Activated naive CD8-positive, alpha-beta T cell treated with anti-CD3 and anti-CD28 coated beads, Interleukin-2, amount 10 ng/mL, durations not matched to agents 7 days and 5 days (primary cell): ENCODE results near the gene RIC3. TPM values are rescaled to one million over a fixed set of nuclear protein-coding genes. Genes with fewer than 3 reads are reported as not detected.
A peak's percentile ranks its signal among the peaks of the same experiment; 100 is the strongest.

Experiments
- ATAC-seq: fragments of 150-1000 bp; cut with Tn5 transposase; one replicate; pipeline ENCODE4 v1.10.0; 2021; ENCODE audit warnings: low read depth, moderate library complexity
- POLR2A ChIA-PET: fragments of 350-600 bp; sonication (Branson Sonifier 250); formaldehyde crosslinking; loops from one replicate; lab custom pipeline; 2021; ENCODE audit warnings: antibody characterized with exemption; lab: Charles Lee
- DNase-seq: peaks from one replicate; pipeline ENCODE4 v3.0.0; 2021
- H3K27ac Mint-ChIP-seq: one replicate; pipeline ENCODE4 v1.8.0; 2022; ENCODE audit warnings: mild to moderate bottlenecking, mixed read lengths
- H3K27me3 Mint-ChIP-seq: one replicate; pipeline ENCODE4 v1.8.0; 2022; ENCODE audit warnings: mild to moderate bottlenecking, moderate library complexity, mixed read lengths
- H3K36me3 Mint-ChIP-seq: one replicate; pipeline ENCODE4 v1.8.0; 2021; ENCODE audit warnings: mild to moderate bottlenecking, mixed read lengths
- H3K4me1 Mint-ChIP-seq: one replicate; pipeline ENCODE4 v1.8.0; 2021; ENCODE audit warnings: mixed read lengths
- H3K4me3 Mint-ChIP-seq: one replicate; pipeline ENCODE4 v1.8.0; 2022; ENCODE audit warnings: mild to moderate bottlenecking, moderate library complexity, mixed read lengths
- H3K9me3 Mint-ChIP-seq: one replicate; pipeline ENCODE4 v1.8.0; 2021; ENCODE audit warnings: mixed read lengths
- total RNA-seq, 2 experiments: library from RNA; stranded (reverse); gene quantifications; one replicate each; pipeline ENCODE4 v1.2.3, GENCODE V29; 2021

RIC3 gene
- total RNA-seq, 2 experiments from 2014 or later, result 18.6 to 18.7 TPM

GRCh38 chr11:8106679-8107078 is 62.1 kb downstream of the RIC3 start:
- Mint-ChIP-seq H3K27ac (no peak overlapping the region), H3K36me3 (no peaks in the 10 kb centered on the region), H3K4me1 (no peaks in the 10 kb centered on the region), H3K27me3 (no peaks in the 10 kb centered on the region), H3K4me3 (no peak overlapping the region), H3K9me3 (no peaks in the 10 kb centered on the region)
- ATAC-seq (no peak), DNase-seq (no peak)
- POLR2A ChIA-PET, result no interaction called here

DNA sequence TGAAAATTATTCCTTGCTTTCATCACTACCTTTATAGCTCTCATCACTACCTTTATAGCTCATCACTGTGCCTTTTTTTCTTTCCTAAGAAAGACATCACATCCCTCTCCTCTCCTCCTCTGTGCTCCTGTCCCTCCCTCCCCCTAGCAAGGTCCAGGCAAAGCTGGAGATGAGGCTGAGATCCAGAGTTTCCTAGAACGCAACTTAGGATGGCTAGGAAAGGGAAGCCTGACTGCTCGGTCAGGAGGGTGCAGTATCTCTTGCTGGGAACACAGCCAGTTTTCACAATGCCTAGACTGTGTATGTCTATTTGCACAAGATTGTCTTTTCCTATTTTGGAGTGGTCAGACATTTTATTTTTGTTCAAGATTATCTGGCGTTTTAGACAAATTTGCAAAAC is 63.2 kb downstream of the RIC3 start:
- H3K9me3 Mint-ChIP-seq, result no peaks in the 10 kb centered on the region
- no peaks in the 10 kb centered on the region for H3K27me3 Mint-ChIP-seq
- H3K4me3 Mint-ChIP-seq, result no peak overlapping the region
- H3K4me1 Mint-ChIP-seq, result no peaks in the 10 kb centered on the region
- H3K36me3 Mint-ChIP-seq, result no peaks in the 10 kb centered on the region
- no peak for ATAC-seq
- DNase-seq, result no peak
- POLR2A ChIA-PET, result no interaction called here
- no peak overlapping the region for H3K27ac Mint-ChIP-seq

GRCh38 chr11:8105133-8105532 is 63.7 kb downstream of the RIC3 start:
- ATAC-seq (no peak), DNase-seq (no peak)
- no peaks in the 10 kb centered on the region for H3K9me3 Mint-ChIP-seq
- no peaks in the 10 kb centered on the region for H3K27me3 Mint-ChIP-seq
- no peak overlapping the region for H3K27ac Mint-ChIP-seq
- H3K36me3 Mint-ChIP-seq, result no peaks in the 10 kb centered on the region
- no peak overlapping the region for H3K4me3 Mint-ChIP-seq
- POLR2A ChIA-PET, result no interaction called here
- no peaks in the 10 kb centered on the region for H3K4me1 Mint-ChIP-seq

- no peak overlapping the region for H3K27ac Mint-ChIP-seq
- no peaks in the 10 kb centered on the region for H3K9me3 Mint-ChIP-seq
- H3K4me3 Mint-ChIP-seq, result no peak overlapping the region
- H3K36me3 Mint-ChIP-seq, result no peaks in the 10 kb centered on the region
- H3K27me3 Mint-ChIP-seq, result no peaks in the 10 kb centered on the region
- no peak for DNase-seq
- H3K4me1 Mint-ChIP-seq, result no peaks in the 10 kb centered on the region
- POLR2A ChIA-PET, result no interaction called here
- no peak for ATAC-seq
Observed at GRCh38 chr11:8103909-8104308, 64.9 kb downstream of the RIC3 start.

DNA sequence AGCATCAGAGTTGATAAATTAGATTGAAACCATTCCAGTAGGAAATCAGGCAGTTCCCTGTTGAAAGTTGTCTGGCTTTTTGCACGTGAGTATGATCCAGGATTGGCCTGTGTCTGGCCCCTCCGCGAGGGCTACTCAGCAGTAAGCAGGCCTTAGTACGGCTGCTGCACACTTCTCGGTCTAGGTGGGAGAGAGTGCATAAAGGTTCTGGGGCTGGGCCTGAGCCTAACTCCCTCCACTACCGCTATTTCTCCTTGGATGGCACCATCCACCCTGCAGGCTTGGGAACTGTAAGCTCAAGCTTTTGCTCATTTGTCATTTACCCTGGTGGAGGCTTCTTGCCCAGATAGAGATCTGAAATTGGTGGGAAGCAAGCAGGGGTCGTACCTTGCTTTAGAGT is 65.9 kb downstream of the RIC3 start:
- Mint-ChIP-seq H3K4me1 (no peaks in the 10 kb centered on the region), H3K27me3 (no peaks in the 10 kb centered on the region), H3K36me3 (no peaks in the 10 kb centered on the region), H3K4me3 (no peak overlapping the region), H3K9me3 (no peaks in the 10 kb centered on the region), H3K27ac (no peak overlapping the region)
- DNase-seq (no peak), ATAC-seq (no peak)
- POLR2A ChIA-PET, result no interaction called here

GRCh38 chr11:8102296-8102915 is 66.4 kb downstream of the RIC3 start:
- ATAC-seq, result no peak

GRCh38 chr11:8101421-8101820 is 67.4 kb downstream of the RIC3 start:
- POLR2A ChIA-PET, result no interaction called here
- H3K27ac Mint-ChIP-seq, result no peak overlapping the region

More at GRCh38 chr11:8102296-8102915, 66.4 kb downstream of the RIC3 start:
- Mint-ChIP-seq H3K27ac (no peak overlapping the region), H3K4me1 (no peaks in the 10 kb centered on the region), H3K4me3 (no peak overlapping the region), H3K27me3 (no peaks in the 10 kb centered on the region), H3K36me3 (no peaks in the 10 kb centered on the region), H3K9me3 (no peaks in the 10 kb centered on the region)
- DNase-seq, result no peak
- POLR2A ChIA-PET, result no interaction called here

DNA sequence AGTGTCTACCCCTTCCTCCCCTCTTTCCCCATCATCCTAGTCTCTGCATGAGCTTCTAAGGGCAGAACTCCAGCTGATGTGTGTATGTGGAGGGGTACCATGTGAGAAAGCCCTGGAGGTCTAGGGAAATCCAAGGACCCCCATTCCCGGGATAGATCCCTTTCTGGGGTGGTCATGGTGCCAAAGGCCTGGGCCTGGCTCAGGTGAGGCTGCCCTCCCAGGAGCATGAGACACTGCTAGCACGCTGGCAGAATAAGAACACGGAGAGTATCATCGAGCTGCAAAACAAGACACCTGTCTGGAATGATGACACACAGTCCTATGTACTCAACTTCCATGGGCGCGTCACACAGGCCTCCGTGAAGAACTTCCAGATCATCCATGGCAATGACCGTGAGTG is 68.2 kb downstream of the RIC3 start:
- POLR2A ChIA-PET, result no interaction called here
- no peaks in the 10 kb centered on the region for H3K36me3 Mint-ChIP-seq

More at GRCh38 chr11:8101421-8101820, 67.4 kb downstream of the RIC3 start:
- H3K4me3 Mint-ChIP-seq, result no peak overlapping the region
- ATAC-seq (no peak), DNase-seq (no peak)
- H3K27me3 Mint-ChIP-seq, result no peaks in the 10 kb centered on the region
- no peaks in the 10 kb centered on the region for H3K9me3 Mint-ChIP-seq
- H3K36me3 Mint-ChIP-seq, result no peaks in the 10 kb centered on the region
- H3K4me1 Mint-ChIP-seq, result no peaks in the 10 kb centered on the region

DNA sequence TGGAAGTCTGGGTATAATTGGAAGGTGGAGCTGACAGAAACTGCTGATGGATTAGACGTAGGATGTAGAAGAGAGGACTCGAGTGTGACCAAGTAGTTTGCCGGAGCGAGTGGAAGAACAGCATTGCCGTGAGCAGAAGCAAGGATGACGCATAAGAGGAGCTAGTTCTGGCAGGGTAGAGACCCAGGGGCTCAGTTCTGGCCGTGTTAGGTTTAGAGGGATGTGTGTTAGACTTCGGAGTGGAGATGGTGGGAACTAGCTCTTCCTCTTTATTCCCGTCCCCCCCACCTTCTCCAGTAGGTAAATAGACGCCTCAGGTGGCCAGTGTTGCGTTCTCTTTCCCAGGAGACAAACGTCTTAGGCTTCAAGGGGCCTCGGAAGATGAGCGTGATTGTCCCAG is 68.7 kb downstream of the RIC3 start:
- POLR2A ChIA-PET, result interaction anchor here (1.2 kb wide), 1 partner anchor 67 kb away, joined by 3 read pairs; no protein-coding TSS in a partner anchor
- Mint-ChIP-seq H3K9me3 (no peaks in the 10 kb centered on the region), H3K4me3 (no peak overlapping the region), H3K27me3 (no peaks in the 10 kb centered on the region), H3K27ac (no peak overlapping the region), H3K4me1 (no peaks in the 10 kb centered on the region), H3K36me3 (no peaks in the 10 kb centered on the region)
- ATAC-seq (no peak), DNase-seq (no peak)

More for the DNA sequence above, 68.2 kb downstream of the RIC3 start:
- no peaks in the 10 kb centered on the region for H3K27me3 Mint-ChIP-seq
- H3K9me3 Mint-ChIP-seq, result no peaks in the 10 kb centered on the region
- no peak for DNase-seq
- H3K4me3 Mint-ChIP-seq, result no peak overlapping the region
- H3K27ac Mint-ChIP-seq, result no peak overlapping the region
- no peaks in the 10 kb centered on the region for H3K4me1 Mint-ChIP-seq
- ATAC-seq, result no peak

DNA sequence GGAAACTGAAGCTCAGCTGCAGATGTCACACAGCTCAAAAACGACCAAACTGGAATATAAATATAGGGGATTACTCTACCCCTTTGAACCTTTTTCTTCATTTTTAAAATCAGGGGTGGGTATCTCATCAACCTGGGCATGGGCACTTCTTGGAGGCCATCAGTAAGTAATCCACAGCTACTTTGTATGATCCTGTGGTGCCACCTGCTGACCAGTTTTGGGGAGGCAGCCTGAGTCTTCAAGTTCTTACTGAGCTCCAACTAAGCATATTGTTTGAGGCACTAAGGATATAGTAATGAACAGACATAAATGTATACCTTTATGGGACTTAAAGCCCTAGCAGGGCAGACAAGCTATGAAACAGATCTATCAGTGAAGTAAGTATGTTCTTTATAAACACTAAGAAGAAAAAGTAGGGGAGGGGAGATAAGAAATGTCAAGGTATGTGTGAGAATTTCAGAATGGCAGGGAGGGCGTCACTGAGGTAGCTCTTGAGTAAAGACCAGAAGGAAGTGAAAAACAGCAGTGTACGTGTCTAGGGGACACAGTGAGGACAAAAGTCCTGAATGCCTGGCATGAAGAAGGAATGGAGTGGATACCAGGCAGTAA is 69.4 kb downstream of the RIC3 start:
- no peak overlapping the region for H3K27ac Mint-ChIP-seq
- ATAC-seq (peak; percentile 70), DNase-seq (peak; percentile 73)
- H3K27me3 Mint-ChIP-seq, result no peaks in the 10 kb centered on the region
- no peaks in the 10 kb centered on the region for H3K4me1 Mint-ChIP-seq
- H3K4me3 Mint-ChIP-seq, result no peak overlapping the region
- POLR2A ChIA-PET, result interaction anchor here (1.2 kb wide), 1 partner anchor 66 kb away, joined by 3 read pairs; no protein-coding TSS in a partner anchor
- H3K36me3 Mint-ChIP-seq, result no peaks in the 10 kb centered on the region
- H3K9me3 Mint-ChIP-seq, result no peaks in the 10 kb centered on the region

- ATAC-seq, result no peak
- no peaks in the 10 kb centered on the region for H3K4me1 Mint-ChIP-seq
- H3K27me3 Mint-ChIP-seq, result no peaks in the 10 kb centered on the region
- no peak for DNase-seq
- no peak overlapping the region for H3K4me3 Mint-ChIP-seq
- no peaks in the 10 kb centered on the region for H3K9me3 Mint-ChIP-seq
- H3K36me3 Mint-ChIP-seq, result no peaks in the 10 kb centered on the region
- POLR2A ChIA-PET, result interaction anchor here (1.2 kb wide), 1 partner anchor 66 kb away, joined by 3 read pairs; no protein-coding TSS in a partner anchor
- no peak overlapping the region for H3K27ac Mint-ChIP-seq
Observed at GRCh38 chr11:8098879-8099278, 69.9 kb downstream of the RIC3 start.

GRCh38 chr11:8098361-8098760 is 70.5 kb downstream of the RIC3 start:
- DNase-seq, result no peak

DNA sequence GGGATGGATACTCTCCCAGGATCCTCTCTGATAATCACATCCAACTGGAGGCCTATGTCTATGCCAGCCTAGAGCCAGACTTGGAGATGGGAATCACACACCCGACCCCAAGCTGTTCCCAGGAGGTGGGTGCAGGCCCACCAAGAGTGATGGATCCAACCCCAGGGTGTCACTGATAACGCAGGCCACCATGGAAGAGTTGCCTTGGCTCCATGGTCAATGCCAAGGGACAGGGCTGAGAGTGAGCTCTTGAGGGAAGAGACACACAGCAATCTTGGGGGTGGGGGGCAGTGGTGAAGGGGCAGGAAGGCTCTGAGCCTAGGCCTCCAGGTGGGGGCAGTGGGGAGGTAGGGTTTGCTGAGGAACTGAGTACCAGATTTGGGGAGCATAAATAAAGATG is 70.9 kb downstream of the RIC3 start:
- ATAC-seq (no peak), DNase-seq (no peak)
- no peaks in the 10 kb centered on the region for H3K36me3 Mint-ChIP-seq
- no peaks in the 10 kb centered on the region for H3K4me1 Mint-ChIP-seq
- POLR2A ChIA-PET, result no interaction called here
- no peak overlapping the region for H3K27ac Mint-ChIP-seq
- H3K9me3 Mint-ChIP-seq, result no peaks in the 10 kb centered on the region
- no peak overlapping the region for H3K4me3 Mint-ChIP-seq
- no peaks in the 10 kb centered on the region for H3K27me3 Mint-ChIP-seq

More at GRCh38 chr11:8098361-8098760, 70.5 kb downstream of the RIC3 start:
- POLR2A ChIA-PET, result no interaction called here
- H3K27me3 Mint-ChIP-seq, result no peaks in the 10 kb centered on the region
- no peak overlapping the region for H3K4me3 Mint-ChIP-seq
- H3K27ac Mint-ChIP-seq, result no peak overlapping the region
- ATAC-seq, result no peak
- no peaks in the 10 kb centered on the region for H3K9me3 Mint-ChIP-seq
- H3K4me1 Mint-ChIP-seq, result no peaks in the 10 kb centered on the region
- H3K36me3 Mint-ChIP-seq, result no peaks in the 10 kb centered on the region

DNA sequence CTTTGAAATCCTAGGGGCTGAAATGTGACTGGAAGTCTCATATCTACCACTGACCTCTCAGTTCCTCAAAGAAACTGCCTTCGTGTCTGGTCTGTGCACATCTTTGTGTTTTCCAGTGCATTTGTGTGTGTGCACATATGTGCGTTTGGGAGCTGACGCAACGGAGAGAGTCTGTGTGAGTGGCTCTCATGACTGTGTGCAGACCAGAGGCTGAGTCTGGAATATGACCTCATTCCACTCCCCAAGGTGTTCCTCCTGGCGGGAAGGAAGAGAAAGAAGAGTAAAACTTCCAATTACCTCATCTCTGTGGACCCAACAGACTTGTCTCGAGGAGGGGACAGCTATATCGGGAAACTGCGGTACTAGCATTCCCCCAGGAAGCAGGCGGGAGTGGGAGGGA is 71.4 kb downstream of the RIC3 start:
- Mint-ChIP-seq H3K36me3 (no peaks in the 10 kb centered on the region), H3K27me3 (peaks cover 1% of the 10 kb centered on the region), H3K4me3 (no peak overlapping the region), H3K9me3 (no peaks in the 10 kb centered on the region), H3K27ac (no peak overlapping the region), H3K4me1 (no peaks in the 10 kb centered on the region)
- POLR2A ChIA-PET, result no interaction called here
- ATAC-seq (no peak), DNase-seq (no peak)
